ENCODE results near the gene CAMK2G.
A peak's percentile ranks its signal among the peaks of the same experiment; 100 is the strongest.

CAMK2G gene

DNA sequence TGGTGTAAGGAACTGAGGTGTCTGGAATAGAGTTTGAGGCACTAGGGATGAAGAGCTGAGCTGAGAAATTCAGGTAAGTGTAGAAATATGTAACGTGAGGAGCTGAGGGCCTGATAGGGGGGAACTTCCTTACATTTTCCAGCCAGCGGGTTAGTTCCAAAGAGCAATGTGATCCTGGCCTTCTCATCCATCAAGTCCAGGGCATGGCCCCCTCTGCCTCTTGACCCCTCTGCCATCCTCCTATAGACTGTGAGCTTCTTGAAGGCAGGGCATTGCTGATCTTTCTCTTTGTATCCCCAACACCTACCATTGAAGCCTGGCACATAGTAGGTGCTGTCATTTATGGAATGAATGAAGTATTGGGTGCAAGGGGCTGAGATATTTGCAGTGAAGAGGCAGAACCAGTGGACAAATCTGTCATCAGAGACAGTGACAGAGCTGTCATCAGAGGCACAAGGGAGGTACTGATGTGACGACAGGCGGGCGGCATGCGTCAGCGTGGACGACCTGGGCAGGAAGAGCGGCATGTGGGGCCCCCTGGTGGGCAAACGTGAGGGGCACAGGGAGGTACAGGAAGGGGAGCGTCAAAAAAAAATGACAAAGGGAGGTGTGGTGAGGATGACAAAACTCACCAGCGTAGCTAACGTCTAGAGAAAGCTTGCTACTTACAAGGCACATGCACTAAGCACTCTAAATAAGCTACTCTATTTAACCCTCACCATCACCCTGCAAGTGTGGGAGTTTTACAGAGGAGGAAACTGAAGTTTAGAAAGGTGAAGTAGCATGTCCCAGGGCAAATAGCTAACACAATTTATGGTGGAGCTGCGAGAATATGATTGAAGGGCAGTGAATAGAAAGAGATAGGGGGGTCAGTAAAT is 5.2 kb upstream of the CAMK2G start:
- peak; percentile 58 for DNase-seq (ENCODE audit: low spot score)

- no peak for DNase-seq (ENCODE audit: low spot score)
These were observed 4.0 kb upstream of the CAMK2G start for GRCh38 chr10:73878365-73878764.

DNA sequence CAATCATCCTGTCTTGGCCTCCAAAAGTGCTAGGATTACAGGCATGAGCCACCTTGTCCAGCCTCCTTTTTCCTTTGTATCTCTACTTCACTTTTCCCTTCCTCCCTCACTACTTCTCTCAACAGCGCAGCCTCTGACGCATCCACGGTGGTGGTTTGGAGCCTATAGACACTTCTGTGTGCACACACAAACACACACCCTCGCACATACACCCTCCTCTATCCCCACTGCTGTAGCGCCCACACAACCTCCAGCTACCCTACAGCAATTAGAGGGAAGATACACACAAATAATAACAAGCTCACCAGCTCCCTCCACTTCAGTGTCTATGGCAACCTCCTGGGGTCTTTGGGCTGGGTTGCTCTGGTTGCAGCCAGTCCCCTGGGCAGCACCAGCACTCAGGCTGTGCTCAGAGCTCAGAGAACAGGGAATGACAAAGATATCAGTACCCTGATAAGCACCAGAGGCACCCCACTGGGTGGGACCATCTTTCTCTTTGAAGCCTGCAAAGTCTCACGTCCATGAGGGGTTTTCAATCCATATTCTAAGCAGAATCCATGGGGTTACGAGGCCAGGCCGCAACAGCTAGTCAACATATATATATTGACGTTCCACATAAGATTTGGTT is 3.3 kb upstream of the CAMK2G start:
- DNase-seq (ENCODE audit: low spot score): no peak

GRCh38 chr10:73876971-73877370 is 2.6 kb upstream of the CAMK2G start:
- no peak for DNase-seq (ENCODE audit: low spot score)

DNA sequence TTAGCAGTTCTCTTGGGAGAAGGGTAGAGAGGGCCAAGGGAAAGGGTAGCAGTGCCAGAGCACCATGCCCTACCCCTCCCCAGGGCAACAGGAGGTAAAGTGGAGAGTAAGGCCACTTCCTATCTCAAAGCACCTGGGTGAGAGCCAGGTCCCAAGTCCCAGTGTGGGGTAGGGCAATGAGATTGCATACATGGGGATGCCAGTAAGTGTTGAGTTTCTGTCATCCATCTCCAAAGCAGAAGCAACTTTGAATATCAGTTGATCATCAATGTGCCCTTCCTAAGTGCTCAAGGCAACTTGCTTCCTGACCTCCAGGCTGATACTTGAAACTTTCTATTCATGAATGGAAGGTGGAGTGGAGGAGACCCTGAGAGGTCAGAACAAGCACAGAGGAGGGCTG is 2.2 kb upstream of the CAMK2G start:
- DNase-seq (ENCODE audit: low spot score): no peak

DNA sequence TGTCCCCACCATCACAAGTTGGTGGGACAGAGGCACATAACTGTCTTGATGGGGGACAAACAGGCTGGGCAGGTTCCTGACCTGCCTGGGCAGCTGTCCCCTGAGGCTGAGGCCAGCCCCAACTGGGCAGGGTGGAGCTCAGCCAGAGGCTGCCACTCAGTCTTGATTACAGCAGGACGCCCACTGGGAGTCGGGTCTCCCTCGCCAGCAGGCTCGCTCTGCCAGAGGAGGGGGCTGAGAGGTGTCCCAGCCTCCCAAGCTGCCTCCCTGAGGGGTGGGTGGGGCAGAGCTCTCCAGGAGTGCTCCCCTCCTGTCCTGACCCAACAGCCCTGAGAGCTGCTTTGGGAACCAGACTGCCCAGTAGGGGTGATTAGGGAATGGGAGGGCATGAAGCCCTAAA is 1.8 kb upstream of the CAMK2G start:
- DNase-seq (ENCODE audit: low spot score): no peak

DNA sequence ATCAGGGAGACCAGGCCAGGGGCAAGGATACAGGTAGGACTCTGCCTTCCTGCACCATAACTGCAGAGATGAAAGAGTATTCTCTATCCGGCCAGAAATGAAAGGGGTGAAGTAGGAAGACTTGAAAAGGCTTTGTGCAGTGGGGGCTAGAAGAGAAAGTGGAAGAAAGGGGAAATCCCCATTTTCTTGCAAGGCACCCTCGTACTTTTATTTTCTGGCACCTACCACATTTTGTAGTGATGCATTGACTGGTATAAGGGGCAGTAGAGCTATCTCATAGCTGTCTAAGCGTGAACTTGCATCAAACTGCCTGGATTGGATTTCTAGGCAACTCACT is 752 bp upstream of the CAMK2G start:
- DNase-seq (ENCODE audit: low spot score): no peak

DNA sequence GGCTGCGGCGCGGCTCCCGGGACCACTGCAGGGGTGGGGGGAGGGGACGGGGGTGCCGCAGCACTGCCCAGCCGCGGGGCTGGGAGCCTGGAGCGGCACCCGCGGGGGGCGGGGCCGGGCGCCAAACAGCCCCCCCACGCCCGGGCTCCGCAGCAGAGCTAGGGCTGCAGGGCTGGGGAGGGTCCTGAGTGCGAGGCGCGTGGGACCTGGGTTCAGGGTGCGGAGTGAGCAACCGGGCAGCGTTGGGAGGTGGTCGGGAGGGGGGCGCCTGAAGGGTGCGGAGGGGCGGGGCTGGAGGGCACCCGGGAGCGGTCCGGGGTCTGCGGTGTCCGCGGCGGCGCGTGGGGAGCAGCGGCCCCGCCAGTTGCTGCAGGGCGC is 528 bp downstream of the CAMK2G start:
- DNase-seq (ENCODE audit: low spot score): no peak

GRCh38 chr10:73873142-73873837 is 1.1 kb downstream of the CAMK2G start:
- DNase-seq (ENCODE audit: low spot score): no peak

GRCh38 chr10:73872190-73872710 is 2.1 kb downstream of the CAMK2G start:
- peak; percentile 74 for DNase-seq (ENCODE audit: low spot score)

- DNase-seq (ENCODE audit: low spot score): peak; percentile 68
These were observed 2.8 kb downstream of the CAMK2G start for GRCh38 chr10:73871295-73872189.

GRCh38 chr10:73868655-73869195 is 5.6 kb downstream of the CAMK2G start:
- no peak for DNase-seq (ENCODE audit: low spot score)

- no peak for DNase-seq (ENCODE audit: low spot score)
These were observed 6.3 kb downstream of the CAMK2G start for GRCh38 chr10:73867871-73868631.

- DNase-seq (ENCODE audit: low spot score): no peak
These were observed 7.1 kb downstream of the CAMK2G start for GRCh38 chr10:73867126-73867807.

DNA sequence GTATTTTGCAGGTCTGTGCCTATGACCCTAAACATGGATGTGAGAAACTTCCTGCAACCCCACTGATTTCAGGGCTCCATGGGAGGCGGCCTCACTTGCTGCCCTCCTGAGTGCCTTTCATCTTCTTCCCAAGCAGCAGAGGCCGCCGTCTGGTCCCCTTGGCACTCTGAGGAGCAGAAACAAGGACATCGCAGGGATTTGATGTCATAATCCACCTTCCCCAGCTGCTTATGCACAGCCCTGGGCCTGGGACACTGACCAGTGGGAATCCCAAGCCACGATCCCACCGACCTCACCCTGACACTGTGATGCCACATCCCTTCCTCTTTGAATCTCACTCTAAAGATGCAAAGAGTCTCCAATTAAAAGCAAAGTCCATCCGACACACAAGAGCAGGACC is 7.7 kb downstream of the CAMK2G start:
- no peak for DNase-seq (ENCODE audit: low spot score)

DNA sequence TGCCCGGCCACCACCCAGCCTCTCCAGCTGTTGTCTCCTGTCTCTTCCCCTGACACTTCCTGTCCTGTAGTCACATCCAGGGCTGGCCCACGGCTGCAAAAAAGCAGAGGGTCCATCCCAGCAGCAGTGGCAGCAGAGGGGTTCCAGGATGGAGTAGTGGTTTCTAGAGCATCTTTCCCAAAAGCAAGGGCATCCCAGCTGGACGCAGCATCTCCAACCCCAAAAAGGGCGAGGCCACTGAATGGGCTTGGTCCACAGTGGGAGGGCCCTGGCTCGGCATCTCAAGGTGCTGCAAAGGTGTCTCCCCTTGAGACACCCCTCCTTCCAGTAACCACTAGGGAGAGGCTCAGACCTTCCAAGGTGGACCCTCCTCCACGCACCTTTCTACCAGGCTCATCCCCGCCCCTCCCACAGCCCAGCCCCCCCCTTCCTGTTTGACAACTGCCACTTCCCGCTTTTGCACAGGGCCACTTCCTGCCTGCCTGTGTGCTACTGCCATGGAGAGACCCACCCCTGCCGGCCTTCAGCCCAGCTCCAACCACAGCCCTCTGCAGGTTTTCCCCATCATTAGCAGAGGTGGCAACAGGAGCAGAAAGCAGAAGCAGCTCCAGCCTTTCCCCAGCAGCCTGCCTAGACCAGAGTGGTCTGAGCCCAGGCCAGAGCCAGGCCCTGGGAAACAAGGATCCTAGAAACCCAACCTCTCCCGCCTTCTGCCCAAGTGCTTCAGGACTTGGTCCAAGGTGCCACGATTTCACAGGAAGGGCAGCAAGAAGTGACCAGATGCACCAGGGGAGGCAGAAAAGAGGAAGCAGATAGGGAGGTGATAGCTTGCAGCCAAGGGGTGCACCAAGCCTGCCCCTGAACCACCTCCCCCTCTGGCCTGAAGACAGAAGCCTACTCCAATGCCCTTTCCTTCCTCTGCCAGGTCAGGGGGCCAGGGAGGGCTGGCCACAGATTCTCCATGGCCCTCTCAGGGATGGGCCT is 8.6 kb downstream of the CAMK2G start:
- DNase-seq (ENCODE audit: low spot score): no peak

DNA sequence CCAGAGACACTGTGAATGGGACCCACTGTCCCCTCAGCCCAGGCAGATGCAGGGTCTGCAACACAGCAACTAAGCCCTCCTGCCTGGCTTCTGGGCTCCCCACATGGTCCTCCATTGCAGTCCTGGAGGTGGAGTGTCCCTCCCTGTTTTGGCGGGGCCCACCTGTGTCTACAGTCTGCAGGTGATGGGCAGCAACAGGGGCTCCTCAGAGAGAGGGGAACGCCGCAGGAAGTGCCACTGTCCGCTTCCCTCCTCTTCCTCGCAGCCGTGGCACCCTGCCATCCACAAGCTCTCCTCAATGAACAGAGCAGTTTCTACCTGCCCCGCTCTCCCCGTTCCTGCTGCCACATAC is 9.3 kb downstream of the CAMK2G start:
- no peak for DNase-seq (ENCODE audit: low spot score)

DNA sequence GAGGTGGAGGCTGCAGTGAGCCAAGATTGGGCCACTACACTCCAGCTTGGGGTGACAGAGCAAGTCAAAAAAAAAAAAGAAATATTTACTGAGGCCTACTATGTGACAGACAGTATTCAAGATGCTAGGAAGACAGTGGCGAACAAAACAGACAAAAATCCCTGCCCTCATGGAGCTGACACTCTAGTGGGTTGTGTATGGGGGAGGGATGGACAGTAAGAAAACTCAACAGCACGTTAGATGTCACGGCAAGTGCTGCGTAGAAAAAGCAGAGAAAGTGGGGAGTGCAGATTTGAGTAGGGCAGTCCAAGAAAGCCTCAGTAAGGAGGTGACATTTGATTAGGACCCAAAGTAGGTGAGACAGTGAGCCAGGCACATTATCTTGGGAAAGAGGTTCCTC is 10.1 kb downstream of the CAMK2G start:
- DNase-seq (ENCODE audit: low spot score): no peak
